GM12892 (cell line): ENCODE results near the gene SMG9.

ENCODE experiments used
- POLR2A ChIP-seq: IDR thresholded peaks from 2 replicates; pipeline ENCODE4 v1.6.1; 2011; ENCODE audit warnings: low read depth, low read length, control low read depth
- POLR2AphosphoS5 ChIP-seq: IDR thresholded peaks from 2 replicates; pipeline ENCODE4 v1.6.1; 2011; ENCODE audit warnings: low read depth, low read length, control low read depth
- TAF1 ChIP-seq: IDR thresholded peaks from 2 replicates; pipeline ENCODE4 v1.6.1; 2011; ENCODE audit warnings: low read depth, mild to moderate bottlenecking, control low read depth, low read length, borderline replicate concordance

GRCh38 chr19:43782311-43782660 lies 27.5 kb upstream of the SMG9 start:
- no peak for TF ChIP-seq POLR2A
- TF ChIP-seq TAF1, result no peak
- no peak for TF ChIP-seq POLR2AphosphoS5
